K562 (cell line): ENCODE measurements around the gene MRPL11. TPM values are rescaled to one million over a fixed set of nuclear protein-coding genes. Genes with fewer than 3 reads are reported as not detected.

Source experiments
- CBX2 ChIP-seq: fragments of 200-600 bp; sonication (generic); IDR thresholded peaks from one replicate; pipeline ENCODE4 v1.6.1; 2012; ENCODE audit warnings: mild to moderate bottlenecking, low read length, inconsistent platforms; ENCODE audit not compliant: insufficient read depth, poor library complexity, severe bottlenecking
- MTA2 ChIP-seq: fragments of 450-650 bp; IDR thresholded peaks from 2 replicates; pipeline ENCODE4 v1.6.1; 2016; ENCODE audit warnings: low read depth
- SIRT6 ChIP-seq: IDR thresholded peaks from one replicate; pipeline ENCODE4 v1.6.1; 2012; ENCODE audit warnings: low read depth, mild to moderate bottlenecking, control low read depth, inconsistent platforms, low read length, moderate library complexity
- TEAD4 ChIP-seq, 2 experiments: sonication (generic) in 1 of 2; formaldehyde crosslinking in 1 of 2; IDR thresholded peaks; 2 replicates each; pipeline versions ENCODE4 v1.6.1 to v1.8.0; 2012 to 2022; ENCODE audit warnings: borderline replicate concordance in 1 of 2, inconsistent platforms in 1 of 2, low read length in 1 of 2, mild to moderate bottlenecking in 1 of 2, missing genetic modification reagents in 1 of 2
- U2AF2 ChIP-seq: fragments of 200-400 bp; formaldehyde crosslinking; optimal IDR thresholded peaks from 2 replicates; pipeline ENCODE3; 2017; ENCODE audit warnings: low read depth, mild to moderate bottlenecking, low read length
- ZNF143 ChIP-seq: sonication (generic); formaldehyde crosslinking; IDR thresholded peaks from 2 replicates; pipeline ENCODE4 v1.9.0; 2022; ENCODE audit warnings: mild to moderate bottlenecking, missing genetic modification reagents
- ZNF785 ChIP-seq: fragments of 250-450 bp; sonication (Bioruptor Pico); IDR thresholded peaks from 2 replicates; pipeline ENCODE4 v1.4.0; 2020; ENCODE audit warnings: mild to moderate bottlenecking
- polyA plus RNA-seq, 8 experiments: library from polyadenylated mRNA; depleted of rRNA in 4 of 8; stranded (reverse) in 5 of 8; unstranded in 3 of 8; fragments of >200 nt; fragmentation: Nextera tagmentation in 2 of 8; fragmentation: Illumina TruSeq in 1 of 8; extraction: Ambion mirVana in 2 of 8; extraction: Trizol in 1 of 8; gene quantifications; 2 replicates each; pipeline versions ENCODE4 v1.2.1 to v1.2.3, GENCODE V29; 2011 to 2014; ENCODE audit warnings: inconsistent platforms in 1 of 8, missing spikeins in 1 of 8
- total RNA-seq, 7 experiments: library from RNA; depleted of rRNA in 6 of 7; stranded (reverse); fragments of >200 nt in 6 of 7; fragmentation: Illumina TruSeq in 2 of 7; extraction: Trizol in 2 of 7; gene quantifications; 2 replicates each; pipeline versions ENCODE4 v1.2.1 to v1.2.3, GENCODE V29; 2011 to 2021; ENCODE audit warnings: low replicate concordance in 1 of 7
- TF ChIP-seq, protein P1 (sequence below), 2 experiments: fragments of 450-650 bp in 1 of 2; sonication (generic) in 1 of 2; formaldehyde crosslinking in 1 of 2; IDR thresholded peaks; 2 replicates each; pipeline versions ENCODE4 v1.7.1 to v1.9.0; 2016 to 2022; ENCODE audit warnings: inconsistent platforms in 1 of 2, mild to moderate bottlenecking in 1 of 2, missing genetic modification reagents in 1 of 2
- TF ChIP-seq, protein P2 (sequence below): fragments of 250-450 bp; sonication (Bioruptor Pico); IDR thresholded peaks from 2 replicates; pipeline ENCODE4 v1.5.0; 2021
- TF ChIP-seq, protein P3 (sequence below): sonication (generic); formaldehyde crosslinking; IDR thresholded peaks from 2 replicates; pipeline ENCODE4 v1.8.1; 2022; ENCODE audit warnings: missing genetic modification reagents
- TF ChIP-seq, protein P4 (sequence below): fragments of 200-800 bp; sonication (Bioruptor generic); IDR thresholded peaks from 2 replicates; pipeline ENCODE4 v1.6.1; 2017; ENCODE audit warnings: missing genetic modification characterization, missing compliant biosample characterization

MRPL11 gene
- total and polyA plus RNA-seq, 9 of the 15 experiments (the other 6 are each of a cell fraction or from before 2014, with no cell fraction given) = 33.0 to 173 (median 91.9) TPM

DNA sequence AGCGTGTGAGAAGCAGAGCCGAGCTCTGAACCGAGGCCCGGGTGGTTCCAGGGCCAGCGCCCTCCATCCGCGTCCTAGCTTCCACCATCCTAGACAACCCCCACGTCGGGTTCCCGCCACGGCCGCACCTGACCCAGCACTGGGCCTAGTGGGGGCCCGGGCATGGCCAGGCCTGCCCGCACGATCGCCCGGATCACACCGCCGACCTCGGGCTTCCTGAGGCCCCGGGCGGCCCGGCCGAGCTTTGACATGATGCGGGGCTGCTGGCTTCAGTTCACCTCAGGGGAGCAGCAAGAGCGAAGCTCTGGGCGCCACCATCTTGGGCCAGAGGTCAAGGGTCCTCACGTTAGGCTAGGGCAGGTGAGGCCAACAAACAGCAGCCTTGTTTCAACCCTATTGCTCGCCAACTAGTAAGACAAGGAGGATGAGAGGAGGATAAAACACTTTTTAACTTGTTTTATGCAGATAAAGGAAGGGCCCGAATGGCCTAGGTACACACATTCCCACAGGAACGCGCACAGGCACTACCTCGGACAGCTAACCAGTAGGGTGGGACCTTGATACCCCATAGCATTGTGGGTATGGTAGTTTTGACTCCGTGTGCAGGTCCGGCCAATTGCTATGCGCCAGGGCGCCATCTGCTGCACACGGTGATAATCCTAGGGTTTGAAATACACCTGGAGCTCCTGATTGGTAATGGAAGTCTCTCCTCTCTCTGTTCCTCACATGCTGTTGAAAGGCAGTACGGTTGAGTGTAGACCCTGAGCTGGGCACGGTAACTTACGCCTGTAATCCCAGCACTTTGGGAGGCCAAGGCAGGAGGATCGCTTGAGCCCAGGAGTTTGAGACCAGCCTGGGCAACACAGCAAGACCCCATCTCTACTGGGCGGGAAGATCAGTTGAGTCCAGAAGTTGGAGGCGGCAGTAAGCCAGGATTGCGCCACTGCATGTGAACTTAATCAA is at the start of gene MRPL11 (continued):
- TF ChIP-seq ZNF143 (peak; percentile 97), TEAD4 (IDR thresholded peaks at IDR 0.05; ENCODE audit: low read length) (peak; percentile 71), TEAD4 (CRISPR knock-in tag; IDR thresholded peaks at IDR 0.05; ENCODE audit: borderline replicate concordance) (no peak), CBX2 (no peak), MTA2 (0 out of 2 replicates have a peak, but pooled peaks have one; percentile 32), SIRT6 (no peak), ZNF785 (CRISPR knock-in tag) (no peak), U2AF2 (no peak)
- TF ChIP-seq, protein P1, sequence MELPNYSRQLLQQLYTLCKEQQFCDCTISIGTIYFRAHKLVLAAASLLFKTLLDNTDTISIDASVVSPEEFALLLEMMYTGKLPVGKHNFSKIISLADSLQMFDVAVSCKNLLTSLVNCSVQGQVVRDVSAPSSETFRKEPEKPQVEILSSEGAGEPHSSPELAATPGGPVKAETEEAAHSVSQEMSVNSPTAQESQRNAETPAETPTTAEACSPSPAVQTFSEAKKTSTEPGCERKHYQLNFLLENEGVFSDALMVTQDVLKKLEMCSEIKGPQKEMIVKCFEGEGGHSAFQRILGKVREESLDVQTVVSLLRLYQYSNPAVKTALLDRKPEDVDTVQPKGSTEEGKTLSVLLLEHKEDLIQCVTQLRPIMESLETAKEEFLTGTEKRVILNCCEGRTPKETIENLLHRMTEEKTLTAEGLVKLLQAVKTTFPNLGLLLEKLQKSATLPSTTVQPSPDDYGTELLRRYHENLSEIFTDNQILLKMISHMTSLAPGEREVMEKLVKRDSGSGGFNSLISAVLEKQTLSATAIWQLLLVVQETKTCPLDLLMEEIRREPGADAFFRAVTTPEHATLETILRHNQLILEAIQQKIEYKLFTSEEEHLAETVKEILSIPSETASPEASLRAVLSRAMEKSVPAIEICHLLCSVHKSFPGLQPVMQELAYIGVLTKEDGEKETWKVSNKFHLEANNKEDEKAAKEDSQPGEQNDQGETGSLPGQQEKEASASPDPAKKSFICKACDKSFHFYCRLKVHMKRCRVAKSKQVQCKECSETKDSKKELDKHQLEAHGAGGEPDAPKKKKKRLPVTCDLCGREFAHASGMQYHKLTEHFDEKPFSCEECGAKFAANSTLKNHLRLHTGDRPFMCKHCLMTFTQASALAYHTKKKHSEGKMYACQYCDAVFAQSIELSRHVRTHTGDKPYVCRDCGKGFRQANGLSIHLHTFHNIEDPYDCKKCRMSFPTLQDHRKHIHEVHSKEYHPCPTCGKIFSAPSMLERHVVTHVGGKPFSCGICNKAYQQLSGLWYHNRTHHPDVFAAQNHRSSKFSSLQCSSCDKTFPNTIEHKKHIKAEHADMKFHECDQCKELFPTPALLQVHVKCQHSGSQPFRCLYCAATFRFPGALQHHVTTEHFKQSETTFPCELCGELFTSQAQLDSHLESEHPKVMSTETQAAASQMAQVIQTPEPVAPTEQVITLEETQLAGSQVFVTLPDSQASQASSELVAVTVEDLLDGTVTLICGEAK (IDR thresholded peaks at IDR 0.05) = peak; percentile 58
- TF ChIP-seq, protein P1 (CRISPR knock-in tag; IDR thresholded peaks at IDR 0.05) = no peak
- TF ChIP-seq, protein P2, sequence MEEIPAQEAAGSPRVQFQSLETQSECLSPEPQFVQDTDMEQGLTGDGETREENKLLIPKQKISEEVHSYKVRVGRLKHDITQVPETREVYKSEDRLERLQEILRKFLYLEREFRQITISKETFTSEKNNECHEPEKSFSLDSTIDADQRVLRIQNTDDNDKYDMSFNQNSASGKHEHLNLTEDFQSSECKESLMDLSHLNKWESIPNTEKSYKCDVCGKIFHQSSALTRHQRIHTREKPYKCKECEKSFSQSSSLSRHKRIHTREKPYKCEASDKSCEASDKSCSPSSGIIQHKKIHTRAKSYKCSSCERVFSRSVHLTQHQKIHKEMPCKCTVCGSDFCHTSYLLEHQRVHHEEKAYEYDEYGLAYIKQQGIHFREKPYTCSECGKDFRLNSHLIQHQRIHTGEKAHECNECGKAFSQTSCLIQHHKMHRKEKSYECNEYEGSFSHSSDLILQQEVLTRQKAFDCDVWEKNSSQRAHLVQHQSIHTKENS (CRISPR knock-in tag) = no peak
- TF ChIP-seq, protein P3, sequence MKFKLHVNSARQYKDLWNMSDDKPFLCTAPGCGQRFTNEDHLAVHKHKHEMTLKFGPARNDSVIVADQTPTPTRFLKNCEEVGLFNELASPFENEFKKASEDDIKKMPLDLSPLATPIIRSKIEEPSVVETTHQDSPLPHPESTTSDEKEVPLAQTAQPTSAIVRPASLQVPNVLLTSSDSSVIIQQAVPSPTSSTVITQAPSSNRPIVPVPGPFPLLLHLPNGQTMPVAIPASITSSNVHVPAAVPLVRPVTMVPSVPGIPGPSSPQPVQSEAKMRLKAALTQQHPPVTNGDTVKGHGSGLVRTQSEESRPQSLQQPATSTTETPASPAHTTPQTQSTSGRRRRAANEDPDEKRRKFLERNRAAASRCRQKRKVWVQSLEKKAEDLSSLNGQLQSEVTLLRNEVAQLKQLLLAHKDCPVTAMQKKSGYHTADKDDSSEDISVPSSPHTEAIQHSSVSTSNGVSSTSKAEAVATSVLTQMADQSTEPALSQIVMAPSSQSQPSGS (CRISPR knock-in tag) = no peak
- TF ChIP-seq, protein P4, sequence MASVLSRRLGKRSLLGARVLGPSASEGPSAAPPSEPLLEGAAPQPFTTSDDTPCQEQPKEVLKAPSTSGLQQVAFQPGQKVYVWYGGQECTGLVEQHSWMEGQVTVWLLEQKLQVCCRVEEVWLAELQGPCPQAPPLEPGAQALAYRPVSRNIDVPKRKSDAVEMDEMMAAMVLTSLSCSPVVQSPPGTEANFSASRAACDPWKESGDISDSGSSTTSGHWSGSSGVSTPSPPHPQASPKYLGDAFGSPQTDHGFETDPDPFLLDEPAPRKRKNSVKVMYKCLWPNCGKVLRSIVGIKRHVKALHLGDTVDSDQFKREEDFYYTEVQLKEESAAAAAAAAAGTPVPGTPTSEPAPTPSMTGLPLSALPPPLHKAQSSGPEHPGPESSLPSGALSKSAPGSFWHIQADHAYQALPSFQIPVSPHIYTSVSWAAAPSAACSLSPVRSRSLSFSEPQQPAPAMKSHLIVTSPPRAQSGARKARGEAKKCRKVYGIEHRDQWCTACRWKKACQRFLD (CRISPR knock-in tag) = no peak
